ENCODE measurements around the gene NXPH2.
A peak's percentile ranks its signal among the peaks of the same experiment; 100 is the strongest.

NXPH2 gene

GRCh38 chr2:138637686-138638085, 142.5 kb downstream of the NXPH2 start:
- in situ Hi-C loops (cut with HindIII; ENCODE audit: low pct_unique_long_range_greater_than_20kb, low sequenced_read_pairs): no loop called here
- TF ChIP-seq JUND (IDR thresholded peaks at IDR 0.05; ENCODE audit: low read depth): no peak
- DNase-seq (ENCODE audit: low read depth in 1 of 2, low spot score in 1 of 2): no peak

DNA sequence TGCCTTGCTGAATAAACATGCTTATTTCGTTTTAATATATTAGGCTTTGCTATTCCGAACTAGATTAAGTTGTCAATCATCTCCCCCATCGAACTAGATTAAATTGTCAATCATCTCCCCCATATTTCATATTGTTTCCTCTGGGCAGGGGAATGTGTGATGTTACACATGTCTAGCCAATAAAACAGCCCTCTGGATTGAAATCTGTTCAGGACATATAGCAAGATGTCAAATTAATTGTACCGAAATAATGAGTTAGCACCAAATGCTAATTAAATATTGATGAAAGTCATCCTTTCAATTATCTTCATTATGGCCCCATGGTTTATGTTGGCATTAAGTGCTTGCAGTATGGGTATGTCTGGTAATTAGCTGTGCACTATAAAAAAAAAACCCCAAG, 143.1 kb downstream of the NXPH2 start:
- DNase-seq (ENCODE audit: low read depth in 1 of 2, low spot score in 1 of 2): no peak
- no peak for TF ChIP-seq JUND (IDR thresholded peaks at IDR 0.05; ENCODE audit: low read depth)
- in situ Hi-C loops (cut with HindIII; ENCODE audit: low pct_unique_long_range_greater_than_20kb, low sequenced_read_pairs): no loop called here

GRCh38 chr2:138633049-138633448, 147.1 kb downstream of the NXPH2 start:
- no peak for DNase-seq (ENCODE audit: low read depth in 1 of 2, low spot score in 1 of 2)
- no peak for TF ChIP-seq JUND (IDR thresholded peaks at IDR 0.05; ENCODE audit: low read depth)
- in situ Hi-C loops (cut with HindIII; ENCODE audit: low pct_unique_long_range_greater_than_20kb, low sequenced_read_pairs): no loop called here

GRCh38 chr2:138632066-138632620, 148.0 kb downstream of the NXPH2 start:
- in situ Hi-C loops (cut with HindIII; ENCODE audit: low pct_unique_long_range_greater_than_20kb, low sequenced_read_pairs): no loop called here
- TF ChIP-seq JUND (IDR thresholded peaks at IDR 0.05; ENCODE audit: low read depth): no peak
- peak in 1 of 2 experiments; percentile 33 for DNase-seq (ENCODE audit: low read depth in 1 of 2, low spot score in 1 of 2)

GRCh38 chr2:138630164-138630563, 150.0 kb downstream of the NXPH2 start:
- TF ChIP-seq JUND (IDR thresholded peaks at IDR 0.05; ENCODE audit: low read depth): no peak
- in situ Hi-C loops (cut with HindIII; ENCODE audit: low pct_unique_long_range_greater_than_20kb, low sequenced_read_pairs): no loop called here
- no peak for DNase-seq (ENCODE audit: low read depth in 1 of 2, low spot score in 1 of 2)

- no peak for TF ChIP-seq JUND (IDR thresholded peaks at IDR 0.05; ENCODE audit: low read depth)
- in situ Hi-C loops (cut with HindIII; ENCODE audit: low pct_unique_long_range_greater_than_20kb, low sequenced_read_pairs): no loop called here
- DNase-seq (ENCODE audit: low read depth in 1 of 2, low spot score in 1 of 2): no peak
Observed at GRCh38 chr2:138626148-138626547, 154.0 kb downstream of the NXPH2 start.

DNA sequence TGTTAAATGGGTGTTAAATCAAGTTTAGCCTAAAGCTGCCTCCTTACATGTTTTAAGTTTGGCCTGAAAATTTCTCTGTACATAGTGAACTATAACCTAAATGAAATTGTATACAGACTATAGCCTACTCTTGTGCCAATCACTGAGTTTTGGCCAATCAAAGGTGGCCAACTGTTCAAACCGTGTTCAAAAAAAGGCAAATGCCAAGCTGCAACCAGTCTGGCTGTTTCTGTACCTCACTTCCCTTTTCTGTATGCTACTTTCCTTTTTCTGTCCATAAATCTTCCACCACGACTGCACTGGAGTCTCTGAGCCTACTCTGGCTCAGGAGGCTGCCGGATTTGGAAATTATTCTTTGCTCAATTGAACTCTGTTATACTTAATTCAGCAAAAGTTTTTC, 157.6 kb downstream of the NXPH2 start:
- in situ Hi-C loops (cut with HindIII; ENCODE audit: low pct_unique_long_range_greater_than_20kb, low sequenced_read_pairs): no loop called here
- no peak for DNase-seq (ENCODE audit: low read depth in 1 of 2, low spot score in 1 of 2)
- TF ChIP-seq JUND (IDR thresholded peaks at IDR 0.05; ENCODE audit: low read depth): no peak

- no peak for DNase-seq (ENCODE audit: low read depth in 1 of 2, low spot score in 1 of 2)
- in situ Hi-C loops (cut with HindIII; ENCODE audit: low pct_unique_long_range_greater_than_20kb, low sequenced_read_pairs): no loop called here
- no peak for TF ChIP-seq JUND (IDR thresholded peaks at IDR 0.05; ENCODE audit: low read depth)
Observed at GRCh38 chr2:138621139-138621538, 159.1 kb downstream of the NXPH2 start.

- no peak for DNase-seq (ENCODE audit: low read depth in 1 of 2, low spot score in 1 of 2)
- no peak for TF ChIP-seq JUND (IDR thresholded peaks at IDR 0.05; ENCODE audit: low read depth)
- in situ Hi-C loops (cut with HindIII; ENCODE audit: low pct_unique_long_range_greater_than_20kb, low sequenced_read_pairs): no loop called here
Observed at GRCh38 chr2:138620431-138620830, 159.8 kb downstream of the NXPH2 start.

Measured in T47D (cell line).